Measurements from ENCODE around the gene NPIPA2.
"Not testable (repeated sequence)": the region's sequence is repeated elsewhere in the genome, so short reads cannot be mapped to it uniquely, and the experiment has no call there.

NPIPA2 gene

DNA sequence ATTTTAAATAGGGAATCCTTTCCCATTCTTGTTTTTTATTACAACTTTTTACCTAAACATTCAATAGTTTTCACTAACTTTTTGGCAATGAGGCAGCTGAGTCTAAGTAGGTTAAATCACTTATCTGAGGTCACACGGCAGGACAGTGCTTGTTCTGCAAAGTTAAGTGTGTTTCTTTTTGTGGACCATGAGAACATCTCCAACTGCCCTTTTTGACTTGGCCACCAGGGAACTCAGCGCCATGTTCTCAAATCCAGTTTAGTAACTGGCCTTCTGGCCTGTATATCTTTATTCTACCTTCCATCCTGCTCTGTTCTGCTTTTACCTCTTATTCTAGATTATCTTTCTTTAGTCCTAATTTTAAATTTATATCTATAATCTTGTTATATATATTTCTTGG lies 31.3 kb downstream of the NPIPA2 start:
- H4K8ac ChIP-seq (ENCODE audit: low read length); H2BK15ac ChIP-seq (ENCODE audit: low read depth, poor library complexity, severe bottlenecking): not testable (repeated sequence)
- no CpG with 5 or more reads among the region's 2 CpGs for WGBS

DNA sequence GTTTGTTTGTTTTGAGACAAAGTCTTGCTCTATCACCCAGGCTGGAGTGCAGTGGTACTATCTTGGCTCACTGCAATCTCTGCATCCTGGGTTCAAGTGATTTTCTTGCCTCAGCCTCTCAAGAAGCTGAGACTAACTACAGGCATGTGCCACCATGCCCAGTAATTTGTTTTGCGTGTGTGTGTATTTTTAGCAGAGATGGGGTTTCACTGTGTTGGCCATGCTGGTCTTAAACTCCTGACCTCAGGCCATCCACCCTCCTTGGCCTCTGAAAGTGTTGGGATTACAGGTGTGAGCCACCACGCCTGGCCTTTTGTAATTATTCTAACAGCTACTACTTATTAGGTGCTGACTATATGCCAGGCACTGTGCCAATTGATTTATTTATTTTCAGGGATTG lies 33.3 kb downstream of the NPIPA2 start:
- H3K36me3 ChIP-seq (ENCODE audit: control insufficient read depth in 1 of 2, insufficient read depth in 2 of 2, low read depth in 1 of 2, low read length in 2 of 2); H3K4ac ChIP-seq (ENCODE audit: low read depth in 1 of 2, low read length in 2 of 2); H3K27ac ChIP-seq (ENCODE audit: low read length, poor library complexity, severe bottlenecking); H3K79me1 ChIP-seq (replicated peaks; ENCODE audit: low read length, poor library complexity, severe bottlenecking); H4K8ac ChIP-seq (ENCODE audit: low read length); H3K14ac ChIP-seq (ENCODE audit: low read length in 2 of 2); DNase-seq; H2BK12ac ChIP-seq (ENCODE audit: low read length in 2 of 2); H3K4me2 ChIP-seq (ENCODE audit: low read length, poor library complexity, severe bottlenecking); H3K9me3 ChIP-seq (ENCODE audit: control insufficient read depth, low read length); H3K18ac ChIP-seq (ENCODE audit: low read depth in 1 of 2, low read length in 2 of 2); H4K91ac ChIP-seq (ENCODE audit: low read length); H2BK5ac ChIP-seq (ENCODE audit: low read depth, low read length, poor library complexity, severe bottlenecking); H3K27me3 ChIP-seq (ENCODE audit: control insufficient read depth in 1 of 2, insufficient read depth in 1 of 2, low read length in 2 of 2); H3K4me1 ChIP-seq (ENCODE audit: control insufficient read depth, insufficient read depth, low read depth, low read length); H2AK5ac ChIP-seq (ENCODE audit: low read length, severe bottlenecking); H3K4me3 ChIP-seq (ENCODE audit: insufficient read depth in 1 of 2, low read depth in 1 of 2, low read length in 2 of 2); H2AFZ ChIP-seq (ENCODE audit: low read depth, low read length); H3K9ac ChIP-seq (ENCODE audit: low read length); H2BK120ac ChIP-seq (ENCODE audit: low read depth, low read length); H2BK15ac ChIP-seq (ENCODE audit: low read depth, poor library complexity, severe bottlenecking); H3K23ac ChIP-seq (ENCODE audit: low read length in 2 of 2): not testable (repeated sequence)
- WGBS, result no CpG with 5 or more reads among the region's 2 CpGs

More for the DNA sequence above, 31.3 kb downstream of the NPIPA2 start:
- not testable (repeated sequence) for H3K4me1 ChIP-seq (ENCODE audit: control insufficient read depth, insufficient read depth, low read depth, low read length); H3K9ac ChIP-seq (ENCODE audit: low read length); H2BK12ac ChIP-seq (ENCODE audit: low read length in 2 of 2); H3K27me3 ChIP-seq (ENCODE audit: control insufficient read depth in 1 of 2, insufficient read depth in 1 of 2, low read length in 2 of 2); H3K9me3 ChIP-seq (ENCODE audit: control insufficient read depth, low read length); H2BK5ac ChIP-seq (ENCODE audit: low read depth, low read length, poor library complexity, severe bottlenecking); H3K36me3 ChIP-seq (ENCODE audit: control insufficient read depth in 1 of 2, insufficient read depth in 2 of 2, low read depth in 1 of 2, low read length in 2 of 2); H3K79me1 ChIP-seq (replicated peaks; ENCODE audit: low read length, poor library complexity, severe bottlenecking); H3K4me2 ChIP-seq (ENCODE audit: low read length, poor library complexity, severe bottlenecking); H2AFZ ChIP-seq (ENCODE audit: low read depth, low read length); H3K18ac ChIP-seq (ENCODE audit: low read depth in 1 of 2, low read length in 2 of 2); H3K4ac ChIP-seq (ENCODE audit: low read depth in 1 of 2, low read length in 2 of 2); H3K23ac ChIP-seq (ENCODE audit: low read length in 2 of 2); H3K27ac ChIP-seq (ENCODE audit: low read length, poor library complexity, severe bottlenecking); H3K14ac ChIP-seq (ENCODE audit: low read length in 2 of 2); H4K91ac ChIP-seq (ENCODE audit: low read length); H2AK5ac ChIP-seq (ENCODE audit: low read length, severe bottlenecking); H2BK120ac ChIP-seq (ENCODE audit: low read depth, low read length); DNase-seq; H3K4me3 ChIP-seq (ENCODE audit: insufficient read depth in 1 of 2, low read depth in 1 of 2, low read length in 2 of 2)

GRCh38 chr16:14776763-14777162 lies 34.4 kb downstream of the NPIPA2 start:
- not testable (repeated sequence) for H3K9ac ChIP-seq (ENCODE audit: low read length); H2AK5ac ChIP-seq (ENCODE audit: low read length, severe bottlenecking); H2AFZ ChIP-seq (ENCODE audit: low read depth, low read length); H3K36me3 ChIP-seq (ENCODE audit: control insufficient read depth in 1 of 2, insufficient read depth in 2 of 2, low read depth in 1 of 2, low read length in 2 of 2); H3K4ac ChIP-seq (ENCODE audit: low read depth in 1 of 2, low read length in 2 of 2); H3K4me1 ChIP-seq (ENCODE audit: control insufficient read depth, insufficient read depth, low read depth, low read length); H4K91ac ChIP-seq (ENCODE audit: low read length); H2BK12ac ChIP-seq (ENCODE audit: low read length in 2 of 2); H2BK15ac ChIP-seq (ENCODE audit: low read depth, poor library complexity, severe bottlenecking); H3K4me2 ChIP-seq (ENCODE audit: low read length, poor library complexity, severe bottlenecking); H3K27me3 ChIP-seq (ENCODE audit: control insufficient read depth in 1 of 2, insufficient read depth in 1 of 2, low read length in 2 of 2); H3K9me3 ChIP-seq (ENCODE audit: control insufficient read depth, low read length); H3K4me3 ChIP-seq (ENCODE audit: insufficient read depth in 1 of 2, low read depth in 1 of 2, low read length in 2 of 2); H3K14ac ChIP-seq (ENCODE audit: low read length in 2 of 2); H2BK5ac ChIP-seq (ENCODE audit: low read depth, low read length, poor library complexity, severe bottlenecking); H3K18ac ChIP-seq (ENCODE audit: low read depth in 1 of 2, low read length in 2 of 2); H3K27ac ChIP-seq (ENCODE audit: low read length, poor library complexity, severe bottlenecking); DNase-seq; H4K8ac ChIP-seq (ENCODE audit: low read length); H2BK120ac ChIP-seq (ENCODE audit: low read depth, low read length); H3K23ac ChIP-seq (ENCODE audit: low read length in 2 of 2); H3K79me1 ChIP-seq (replicated peaks; ENCODE audit: low read length, poor library complexity, severe bottlenecking)
- no CpG with 5 or more reads among the region's 6 CpGs for WGBS

DNA sequence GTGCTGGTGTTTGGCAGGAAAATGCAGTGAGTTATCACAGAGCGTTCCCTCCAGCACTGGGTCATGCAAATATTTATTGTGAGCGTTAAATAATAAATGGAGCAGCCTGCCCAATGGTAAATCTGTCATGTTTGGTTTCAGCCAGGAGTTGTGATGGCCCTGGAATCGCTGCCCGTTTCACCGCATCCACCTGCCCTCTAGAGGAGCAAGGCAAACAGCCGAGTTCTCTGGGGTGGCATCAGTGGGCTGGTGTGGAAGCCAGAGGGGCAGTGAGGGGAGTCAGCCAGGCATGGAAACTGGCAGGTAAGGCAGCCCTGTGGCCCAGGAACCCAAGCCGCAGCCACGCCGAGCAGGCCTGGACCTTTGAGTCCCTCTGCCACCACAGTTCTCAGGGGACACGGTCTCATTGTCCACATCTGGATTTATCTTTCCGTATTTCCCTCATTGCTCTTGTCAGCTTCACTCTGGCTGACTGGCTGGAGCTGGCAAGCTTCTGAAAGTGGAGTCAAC lies 37.1 kb downstream of the NPIPA2 start:
- no CpG with 5 or more reads among the region's 11 CpGs for WGBS
- not testable (repeated sequence) for H3K18ac ChIP-seq (ENCODE audit: low read depth in 1 of 2, low read length in 2 of 2); H4K91ac ChIP-seq (ENCODE audit: low read length); H3K27me3 ChIP-seq (ENCODE audit: control insufficient read depth in 1 of 2, insufficient read depth in 1 of 2, low read length in 2 of 2); H2AFZ ChIP-seq (ENCODE audit: low read depth, low read length); H3K4ac ChIP-seq (ENCODE audit: low read depth in 1 of 2, low read length in 2 of 2); H3K9me3 ChIP-seq (ENCODE audit: control insufficient read depth, low read length); H3K4me3 ChIP-seq (ENCODE audit: insufficient read depth in 1 of 2, low read depth in 1 of 2, low read length in 2 of 2); H2BK15ac ChIP-seq (ENCODE audit: low read depth, poor library complexity, severe bottlenecking); H3K4me2 ChIP-seq (ENCODE audit: low read length, poor library complexity, severe bottlenecking); H3K27ac ChIP-seq (ENCODE audit: low read length, poor library complexity, severe bottlenecking); DNase-seq; H3K23ac ChIP-seq (ENCODE audit: low read length in 2 of 2); H2AK5ac ChIP-seq (ENCODE audit: low read length, severe bottlenecking); H3K79me1 ChIP-seq (replicated peaks; ENCODE audit: low read length, poor library complexity, severe bottlenecking); H3K9ac ChIP-seq (ENCODE audit: low read length); H4K8ac ChIP-seq (ENCODE audit: low read length); H3K14ac ChIP-seq (ENCODE audit: low read length in 2 of 2); H3K36me3 ChIP-seq (ENCODE audit: control insufficient read depth in 1 of 2, insufficient read depth in 2 of 2, low read depth in 1 of 2, low read length in 2 of 2); H2BK120ac ChIP-seq (ENCODE audit: low read depth, low read length); H3K4me1 ChIP-seq (ENCODE audit: control insufficient read depth, insufficient read depth, low read depth, low read length); H2BK5ac ChIP-seq (ENCODE audit: low read depth, low read length, poor library complexity, severe bottlenecking); H2BK12ac ChIP-seq (ENCODE audit: low read length in 2 of 2)

Measured in mesenchymal stem cell (in vitro differentiated cells and primary cell).